Measurements from ENCODE around the gene DDX47.
"Not testable (repeated sequence)": the region's sequence is repeated elsewhere in the genome, so short reads cannot be mapped to it uniquely, and the experiment has no call there.

The DDX47 gene

GRCh38 chr12:12872139-12872933, 59.2 kb downstream of the DDX47 start:
- TF ChIP-seq CTCF (IDR thresholded peaks at IDR 0.05): no peak
- H3K4me3 ChIP-seq: no peak overlapping the region
- no peak overlapping the region for H3K27ac ChIP-seq
- DNase-seq (ENCODE audit: low spot score): no peak

GRCh38 chr12:12872934-12873275, 59.8 kb downstream of the DDX47 start:
- no peak overlapping the region for H3K4me3 ChIP-seq
- H3K27ac ChIP-seq: no peak overlapping the region
- no peak for DNase-seq (ENCODE audit: low spot score)
- TF ChIP-seq CTCF (IDR thresholded peaks at IDR 0.05): no peak

GRCh38 chr12:12874029-12874428, 60.9 kb downstream of the DDX47 start:
- DNase-seq (ENCODE audit: low spot score): no peak
- no peak overlapping the region for H3K27ac ChIP-seq
- no peak for TF ChIP-seq CTCF (IDR thresholded peaks at IDR 0.05)
- H3K4me3 ChIP-seq: no peak overlapping the region

GRCh38 chr12:12875301-12875700, 62.2 kb downstream of the DDX47 start:
- DNase-seq (ENCODE audit: low spot score); H3K4me3 ChIP-seq; H3K27ac ChIP-seq: not testable (repeated sequence)

- H3K27ac ChIP-seq: no peak overlapping the region
- no peak for TF ChIP-seq CTCF (IDR thresholded peaks at IDR 0.05)
Measured at GRCh38 chr12:12877153-12877768, 64.1 kb downstream of the DDX47 start.

GRCh38 chr12:12877781-12878455, 64.8 kb downstream of the DDX47 start:
- no peak for DNase-seq (ENCODE audit: low spot score)
- TF ChIP-seq CTCF (IDR thresholded peaks at IDR 0.05): no peak
- Histone ChIP-seq H3K27ac (no peak overlapping the region), H3K4me3 (no peak overlapping the region)

More at GRCh38 chr12:12877153-12877768, 64.1 kb downstream of the DDX47 start:
- H3K4me3 ChIP-seq: no peak overlapping the region
- DNase-seq (ENCODE audit: low spot score): no peak
